ENCODE results near the gene CYP39A1.

- TF ChIP-seq KLF16 (IDR thresholded peaks at IDR 0.05) (no peak), ZNF280B (CRISPR knock-in tag; IDR thresholded peaks at IDR 0.05) (no peak), POLR2A (conservative IDR thresholded peaks at IDR 0.05) (no peak), TAF1 (IDR thresholded peaks at IDR 0.05; ENCODE audit: control insufficient read depth, extremely low read depth, insufficient read depth, low read length, severe bottlenecking) (no peak), FOXJ3 (CRISPR knock-in tag; IDR thresholded peaks at IDR 0.05) (no peak), CTCF (IDR thresholded peaks at IDR 0.05 in 2 of 3, conservative IDR thresholded peaks at IDR 0.05 in 1 of 3; ENCODE audit: insufficient read depth in 2 of 3, low read depth in 1 of 3, low read length in 3 of 3) (no peak), SMAD3 (CRISPR knock-in tag; conservative IDR thresholded peaks at IDR 0.05) (no peak), GABPA (tag; conservative IDR thresholded peaks at IDR 0.05; ENCODE audit: low read depth) (no peak), JUNB (CRISPR knock-in tag; conservative IDR thresholded peaks at IDR 0.05) (no peak), ZNF644 (tag; IDR thresholded peaks at IDR 0.05; ENCODE audit: low read depth) (no peak), SP2 (IDR thresholded peaks at IDR 0.05; ENCODE audit: extremely low read depth, low read depth, low read length, poor library complexity, severe bottlenecking) (no peak), CHD7 (IDR thresholded peaks at IDR 0.05; ENCODE audit: low read depth, low read length) (no peak), POLR2AphosphoS5 (IDR thresholded peaks at IDR 0.05; ENCODE audit: control insufficient read depth, insufficient read depth, low read depth, low read length) (no peak)
Observed at GRCh38 chr6:46528961-46529750, 123.5 kb downstream of the CYP39A1 start.

Data from K562 (cell line).